ENCODE results near the gene FAF2.

The FAF2 gene

GRCh38 chr5:176552332-176552869 lies 104.2 kb downstream of the FAF2 start:
- Histone ChIP-seq H3K27me3 (ENCODE audit: insufficient read depth, poor library complexity, severe bottlenecking) (no peaks in the 10 kb centered on the region), H3K9me3 (ENCODE audit: severe bottlenecking) (no peaks in the 10 kb centered on the region), H3K4me1 (ENCODE audit: insufficient read depth, poor library complexity, severe bottlenecking) (peaks cover 33% of the 10 kb centered on the region), H3K36me3 (ENCODE audit: low read depth) (no peaks in the 10 kb centered on the region), H3K4me3 (ENCODE audit: severe bottlenecking) (no peak overlapping the region), H3K27ac (ENCODE audit: poor library complexity, severe bottlenecking) (peak overlapping the region; percentile 51)
- DNase-seq (ENCODE audit: low spot score), result no peak
- no peak for ATAC-seq (ENCODE audit: low read depth)
- no peak for TF ChIP-seq CTCF (IDR thresholded peaks at IDR 0.05; ENCODE audit: poor library complexity, severe bottlenecking)

GRCh38 chr5:176553260-176554085 lies 105.3 kb downstream of the FAF2 start:
- no peaks in the 10 kb centered on the region for H3K27me3 ChIP-seq (ENCODE audit: insufficient read depth, poor library complexity, severe bottlenecking)
- TF ChIP-seq CTCF (IDR thresholded peaks at IDR 0.05; ENCODE audit: poor library complexity, severe bottlenecking), result no peak
- ATAC-seq (ENCODE audit: low read depth) (peak; percentile 89), DNase-seq (ENCODE audit: low spot score) (no peak)
- H3K4me1 ChIP-seq (ENCODE audit: insufficient read depth, poor library complexity, severe bottlenecking), result peaks cover 31% of the 10 kb centered on the region
- H3K4me3 ChIP-seq (ENCODE audit: severe bottlenecking), result no peak overlapping the region
- H3K27ac ChIP-seq (ENCODE audit: poor library complexity, severe bottlenecking), result peak overlapping the region; percentile 51
- no peaks in the 10 kb centered on the region for H3K36me3 ChIP-seq (ENCODE audit: low read depth)
- H3K9me3 ChIP-seq (ENCODE audit: severe bottlenecking), result no peaks in the 10 kb centered on the region

- peaks cover 29% of the 10 kb centered on the region for H3K4me1 ChIP-seq (ENCODE audit: insufficient read depth, poor library complexity, severe bottlenecking)
- H3K36me3 ChIP-seq (ENCODE audit: low read depth), result no peaks in the 10 kb centered on the region
- H3K9me3 ChIP-seq (ENCODE audit: severe bottlenecking), result no peaks in the 10 kb centered on the region
- DNase-seq (ENCODE audit: low spot score) (no peak), ATAC-seq (ENCODE audit: low read depth) (no peak)
- TF ChIP-seq CTCF (IDR thresholded peaks at IDR 0.05; ENCODE audit: poor library complexity, severe bottlenecking), result no peak
- no peak overlapping the region for H3K27ac ChIP-seq (ENCODE audit: poor library complexity, severe bottlenecking)
- H3K4me3 ChIP-seq (ENCODE audit: severe bottlenecking), result no peak overlapping the region
- H3K27me3 ChIP-seq (ENCODE audit: insufficient read depth, poor library complexity, severe bottlenecking), result no peaks in the 10 kb centered on the region
These were observed 109.7 kb downstream of the FAF2 start for GRCh38 chr5:176557846-176558245.

Data from RWPE2 (cell line).